Karpas-422 (cell line): ENCODE data around the gene OR56A3. TPM values are rescaled to one million over a fixed set of nuclear protein-coding genes. Genes with fewer than 3 reads are reported as not detected.
"Not testable (repeated sequence)": the region's sequence is repeated elsewhere in the genome, so short reads cannot be mapped to it uniquely, and the experiment has no call there.

ENCODE experiments used
- DNase-seq: peaks from one replicate; pipeline ENCODE4 v3.0.0-alpha.2; 2015
- H2AFZ ChIP-seq: fragments of 200-600 bp; sonication (generic); 2 replicates; pipeline ENCODE4 v1.6.1; 2014; ENCODE audit warnings: antibody characterized with exemption, low read length, mixed read lengths
- H3K27ac ChIP-seq: fragments of 200-600 bp; sonication (generic); 2 replicates; pipeline ENCODE4 v1.5.1; 2014; ENCODE audit warnings: mild to moderate bottlenecking, low read length, moderate library complexity
- H3K27me3 ChIP-seq: fragments of 200-600 bp; sonication (generic); 2 replicates; pipeline ENCODE4 v1.6.1; 2014; ENCODE audit warnings: low read length, mixed read lengths
- H3K36me3 ChIP-seq: fragments of 200-600 bp; sonication (generic); 2 replicates; pipeline ENCODE4 v1.6.1; 2014; ENCODE audit warnings: low read length, mixed read lengths; ENCODE audit not compliant: insufficient read depth
- H3K4me1 ChIP-seq: fragments of 200-600 bp; sonication (generic); 2 replicates; pipeline ENCODE4 v1.6.1; 2014; ENCODE audit warnings: mild to moderate bottlenecking, low read length, mixed read lengths
- H3K4me2 ChIP-seq: fragments of 200-600 bp; sonication (generic); 2 replicates; pipeline ENCODE4 v1.6.1; 2014; ENCODE audit warnings: low read length, low read depth, mild to moderate bottlenecking; ENCODE audit not compliant: poor library complexity, severe bottlenecking
- H3K4me3 ChIP-seq: fragments of 200-600 bp; sonication (generic); 2 replicates; pipeline ENCODE4 v1.5.1; 2014; ENCODE audit warnings: mild to moderate bottlenecking, antibody characterized with exemption, low read length, mixed read lengths
- H3K79me2 ChIP-seq: fragments of 200-600 bp; sonication (generic); 2 replicates; pipeline ENCODE4 v1.6.1; 2014; ENCODE audit warnings: mild to moderate bottlenecking, low read length, mixed read lengths
- H3K9ac ChIP-seq: fragments of 200-600 bp; sonication (generic); 2 replicates; pipeline ENCODE4 v1.6.0; 2014; ENCODE audit warnings: low read length
- H3K9me2 ChIP-seq: fragments of 200-600 bp; sonication (generic), shearing (Covaris generic); replicated peaks from 2 replicates; pipeline ENCODE4 v1.6.0; 2014; ENCODE audit warnings: mild to moderate bottlenecking, low read length, moderate library complexity; ENCODE audit not compliant: insufficient read depth
- H3K9me3 ChIP-seq: fragments of 300-700, 200-600 bp; sonication (generic); 2 replicates; pipeline ENCODE4 v1.6.1; 2014; ENCODE audit warnings: low read length, mixed read lengths
- H4K20me1 ChIP-seq: fragments of 200-600 bp; sonication (generic); 2 replicates; pipeline ENCODE4 v1.6.1; 2014; ENCODE audit warnings: mild to moderate bottlenecking, antibody characterized with exemption, low read length, low read depth; ENCODE audit not compliant: insufficient read depth
- total RNA-seq: library from RNA; depleted of rRNA; stranded (reverse); fragments of >200 nt; shearing (Covaris generic); gene quantifications from 2 replicates; pipeline ENCODE4 v1.2.3, GENCODE V29; 2014; ENCODE audit warnings: low replicate concordance

The OR56A3 gene
- total RNA-seq, 1 experiment from 2014 or later: not detected

- no peaks in the 10 kb centered on the region for H3K9me3 ChIP-seq
- no peak overlapping the region for H3K27ac ChIP-seq
Observed at GRCh38 chr11:5940748-5941147, 1.3 kb upstream of the OR56A3 start.

GRCh38 chr11:5955586-5955985, 13.5 kb downstream of the OR56A3 start:
- DNase-seq: no peak
- no peak overlapping the region for H3K4me2 ChIP-seq
- H3K9me3 ChIP-seq: no peaks in the 10 kb centered on the region
- H3K36me3 ChIP-seq: no peaks in the 10 kb centered on the region
- H3K27me3 ChIP-seq: 0 out of 2 replicates have a peak, but pooled peaks cover 2% of the 10 kb centered on the region
- H3K79me2 ChIP-seq: no peaks in the 10 kb centered on the region
- no peaks in the 10 kb centered on the region for H3K4me1 ChIP-seq
- no peak overlapping the region for H3K27ac ChIP-seq
- no peaks in the 10 kb centered on the region for H4K20me1 ChIP-seq
- no peak overlapping the region for H3K4me3 ChIP-seq
- no peaks in the 10 kb centered on the region for H3K9me2 ChIP-seq
- H2AFZ ChIP-seq: no peak overlapping the region
- H3K9ac ChIP-seq: no peak overlapping the region

More at GRCh38 chr11:5940748-5941147, 1.3 kb upstream of the OR56A3 start:
- Histone ChIP-seq H3K36me3 (no peaks in the 10 kb centered on the region), H3K4me3 (no peak overlapping the region), H3K9ac (no peak overlapping the region), H3K9me2 (no peaks in the 10 kb centered on the region), H2AFZ (no peak overlapping the region), H3K27me3 (no peaks in the 10 kb centered on the region), H3K4me1 (no peaks in the 10 kb centered on the region), H3K4me2 (no peak overlapping the region), H4K20me1 (no peaks in the 10 kb centered on the region), H3K79me2 (no peaks in the 10 kb centered on the region)
- DNase-seq: no peak

DNA sequence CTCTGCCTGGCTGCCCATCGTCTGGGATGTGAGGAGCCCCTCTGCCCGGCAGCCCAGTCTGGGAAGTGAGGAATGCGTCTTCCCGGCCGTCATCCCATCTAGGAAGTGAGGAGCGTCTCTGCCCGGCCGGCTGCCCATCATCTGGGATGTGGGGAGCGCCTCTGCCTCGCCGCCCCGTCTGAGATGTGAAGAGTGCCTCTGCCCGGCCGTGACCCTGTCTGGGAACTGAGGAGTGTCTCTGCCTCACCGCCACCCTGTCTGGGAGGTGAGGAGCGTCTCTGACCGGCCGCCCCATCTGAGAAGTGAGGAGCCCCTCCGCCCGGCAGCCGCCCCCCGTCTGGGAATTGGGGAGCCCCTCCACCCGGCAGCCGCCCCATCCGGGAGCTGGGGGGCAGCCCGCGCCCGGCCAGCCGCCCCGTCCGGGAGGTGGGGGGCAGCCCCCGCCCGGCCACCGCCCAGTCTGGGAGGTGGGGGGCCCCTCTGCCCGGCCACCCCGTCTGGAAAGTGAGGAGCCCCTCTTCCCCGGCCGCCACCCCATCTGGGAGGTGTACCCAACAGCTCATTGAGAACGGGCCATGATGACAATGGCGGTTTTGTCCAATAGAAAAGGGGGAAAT, 18.8 kb downstream of the OR56A3 start:
- not testable (repeated sequence) for H3K27me3 ChIP-seq, H3K4me2 ChIP-seq, H3K36me3 ChIP-seq, H2AFZ ChIP-seq, H3K27ac ChIP-seq, H3K9me3 ChIP-seq, DNase-seq, H3K79me2 ChIP-seq, H3K9ac ChIP-seq, H3K9me2 ChIP-seq, H3K4me1 ChIP-seq, H3K4me3 ChIP-seq, H4K20me1 ChIP-seq

DNA sequence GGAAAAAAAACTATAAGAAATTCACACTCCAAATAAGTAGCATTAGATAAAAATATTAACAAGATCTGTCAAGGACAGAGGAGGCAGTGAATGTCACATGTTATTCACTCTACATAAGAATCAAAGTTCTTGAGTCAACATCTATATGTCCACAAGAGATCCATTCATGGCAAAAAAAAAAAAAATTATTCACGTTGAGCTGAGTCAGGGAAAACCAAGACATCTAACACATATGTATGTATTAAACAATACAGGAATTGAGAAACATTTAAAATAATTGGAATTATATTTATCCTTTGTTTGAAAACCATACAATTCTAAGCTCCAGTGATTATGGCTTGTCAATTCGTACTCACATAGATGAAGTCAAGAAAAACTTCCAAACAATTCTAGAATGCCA, 24.9 kb downstream of the OR56A3 start:
- Histone ChIP-seq H3K4me3 (no peak overlapping the region), H3K9me2 (no peaks in the 10 kb centered on the region), H3K4me2 (no peak overlapping the region), H4K20me1 (no peaks in the 10 kb centered on the region), H3K9me3 (peaks cover 4% of the 10 kb centered on the region; the same call in 1 of the 2 replicates), H3K27me3 (no peaks in the 10 kb centered on the region), H3K79me2 (no peaks in the 10 kb centered on the region), H2AFZ (no peak overlapping the region), H3K4me1 (no peaks in the 10 kb centered on the region), H3K9ac (no peak overlapping the region), H3K27ac (no peak overlapping the region), H3K36me3 (no peaks in the 10 kb centered on the region)
- DNase-seq: no peak

GRCh38 chr11:5967708-5968107, 25.7 kb downstream of the OR56A3 start:
- H3K9me2 ChIP-seq: no peaks in the 10 kb centered on the region
- no peaks in the 10 kb centered on the region for H3K36me3 ChIP-seq
- no peak overlapping the region for H3K4me3 ChIP-seq
- H3K4me2 ChIP-seq: no peak overlapping the region
- no peaks in the 10 kb centered on the region for H4K20me1 ChIP-seq
- peaks cover 4% of the 10 kb centered on the region; the same call in 1 of the 2 replicates for H3K9me3 ChIP-seq
- H3K27ac ChIP-seq: no peak overlapping the region
- H3K27me3 ChIP-seq: no peaks in the 10 kb centered on the region
- no peak overlapping the region for H2AFZ ChIP-seq
- no peaks in the 10 kb centered on the region for H3K79me2 ChIP-seq
- DNase-seq: no peak
- no peaks in the 10 kb centered on the region for H3K4me1 ChIP-seq
- H3K9ac ChIP-seq: no peak overlapping the region

- no peak within 1 kb of the TSS for H2AFZ ChIP-seq
- H3K36me3 ChIP-seq: no peaks in the 10 kb centered on the region
- H3K9me3 ChIP-seq: peaks cover 2% of the 10 kb centered on the region; the same call in 1 of the 2 replicates
- H3K27ac ChIP-seq: no peak within 1 kb of the TSS
- no peak for DNase-seq
- no peaks in the 10 kb centered on the region for H4K20me1 ChIP-seq
- H3K9me2 ChIP-seq: no peaks in the 10 kb centered on the region
- no peak within 1 kb of the TSS for H3K4me3 ChIP-seq
- H3K79me2 ChIP-seq: no peaks in the 10 kb centered on the region
- H3K4me2 ChIP-seq: no peak within 1 kb of the TSS
- no peaks in the 10 kb centered on the region for H3K27me3 ChIP-seq
- H3K9ac ChIP-seq: no peak within 1 kb of the TSS
- H3K4me1 ChIP-seq: no peaks in the 10 kb centered on the region
Observed at GRCh38 chr11:5968394-5968793, 26.3 kb downstream of the OR56A3 start, which contains the start of gene OR56A5. Gene OR56A5 (minus strand): TSS chr11:5968494. CDS start chr11:5968494, 0 bp downstream.

- H3K27me3 ChIP-seq: no peaks in the 10 kb centered on the region
- no peak overlapping the region for H3K27ac ChIP-seq
- no peaks in the 10 kb centered on the region for H3K9me2 ChIP-seq
- H3K4me3 ChIP-seq: no peak overlapping the region
- no peaks in the 10 kb centered on the region for H3K4me1 ChIP-seq
- H3K9ac ChIP-seq: no peak overlapping the region
- DNase-seq: no peak
- no peak overlapping the region for H3K4me2 ChIP-seq
- H3K36me3 ChIP-seq: no peaks in the 10 kb centered on the region
- no peak overlapping the region for H2AFZ ChIP-seq
- H3K79me2 ChIP-seq: no peaks in the 10 kb centered on the region
- H3K9me3 ChIP-seq: no peaks in the 10 kb centered on the region
- H4K20me1 ChIP-seq: no peaks in the 10 kb centered on the region
Observed at GRCh38 chr11:5973530-5973929, 31.5 kb downstream of the OR56A3 start.

GRCh38 chr11:5983443-5983842, 41.4 kb downstream of the OR56A3 start:
- Histone ChIP-seq H2AFZ (no peak overlapping the region), H3K4me2 (no peak overlapping the region), H3K9me2 (no peaks in the 10 kb centered on the region), H3K36me3 (no peaks in the 10 kb centered on the region), H3K79me2 (no peaks in the 10 kb centered on the region), H3K27ac (no peak overlapping the region), H3K9ac (no peak overlapping the region), H3K9me3 (no peaks in the 10 kb centered on the region), H3K4me3 (no peak overlapping the region), H4K20me1 (no peaks in the 10 kb centered on the region), H3K4me1 (no peaks in the 10 kb centered on the region), H3K27me3 (no peaks in the 10 kb centered on the region)
- DNase-seq: no peak
